Cardiac septum (tissue), 1 donor: ENCODE data around the gene BTBD2. TPM values are rescaled to one million over a fixed set of nuclear protein-coding genes. Genes with fewer than 3 reads are reported as not detected.
"Not testable (repeated sequence)": the region's sequence is repeated elsewhere in the genome, so short reads cannot be mapped to it uniquely, and the experiment has no call there.

ENCODE experiments used
- DNase-seq: peaks from one replicate; pipeline ENCODE4 v3.0.0-alpha.2; 2020; ENCODE audit warnings: low spot score
- intact Hi-C: fragments of 100-400 bp; cut with DNase I; formaldehyde crosslinking; loops from one replicate; pipeline ENCODE4 v1.14.0; 2022
- total RNA-seq: library from RNA; stranded (reverse); fragmentation: NEBNext Ultra II Directional; extraction: Animal tissue kit (Norgen Biotek cat#: 25700); gene quantifications from one replicate; pipeline ENCODE4 v1.2.1, GENCODE V29; 2021
- donor health status: DM: no; HTN: no; CAD: no.

The BTBD2 gene
- total RNA-seq, 1 donor from 2014 or later = 60.5 TPM

DNA sequence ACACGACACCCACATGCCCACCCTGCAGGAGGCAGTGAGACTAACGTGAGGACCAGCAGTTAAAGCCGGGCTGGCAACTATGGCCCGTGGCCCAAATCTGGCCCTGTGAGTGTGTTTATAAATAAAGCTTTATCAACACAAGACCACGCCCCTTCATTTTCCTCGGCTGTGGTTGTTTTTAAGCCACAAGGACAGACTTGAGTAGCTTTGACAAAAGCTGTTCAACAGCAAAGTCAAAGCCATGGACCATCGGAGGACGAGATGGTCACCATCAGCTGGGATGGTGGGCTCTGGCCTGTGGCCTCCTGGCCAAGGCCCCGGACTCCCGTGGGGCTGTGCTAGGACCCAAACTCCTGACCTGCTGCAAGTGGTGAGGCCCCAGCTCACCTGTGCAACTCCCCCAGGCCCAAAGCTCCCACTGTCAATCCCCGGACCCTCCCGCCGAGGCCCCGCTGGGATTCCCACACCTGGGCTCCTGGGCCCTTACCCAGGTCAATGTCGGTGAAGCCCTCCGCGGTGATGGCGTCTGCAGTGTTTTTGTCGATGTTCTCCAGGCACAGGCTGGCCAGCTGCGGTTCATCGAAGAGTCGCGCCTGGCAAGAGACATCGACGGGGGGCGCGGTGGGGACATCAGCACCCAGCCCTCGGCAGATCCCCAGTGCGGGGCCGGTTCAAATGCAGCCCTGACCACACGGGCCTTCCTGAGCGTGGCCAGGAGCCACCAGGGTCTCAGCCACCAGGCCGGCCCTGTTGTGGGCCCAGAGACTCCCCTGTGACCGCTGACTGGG is 25.1 kb downstream of the BTBD2 start:
- no peak for DNase-seq
- intact Hi-C loops = no loop called here

DNA sequence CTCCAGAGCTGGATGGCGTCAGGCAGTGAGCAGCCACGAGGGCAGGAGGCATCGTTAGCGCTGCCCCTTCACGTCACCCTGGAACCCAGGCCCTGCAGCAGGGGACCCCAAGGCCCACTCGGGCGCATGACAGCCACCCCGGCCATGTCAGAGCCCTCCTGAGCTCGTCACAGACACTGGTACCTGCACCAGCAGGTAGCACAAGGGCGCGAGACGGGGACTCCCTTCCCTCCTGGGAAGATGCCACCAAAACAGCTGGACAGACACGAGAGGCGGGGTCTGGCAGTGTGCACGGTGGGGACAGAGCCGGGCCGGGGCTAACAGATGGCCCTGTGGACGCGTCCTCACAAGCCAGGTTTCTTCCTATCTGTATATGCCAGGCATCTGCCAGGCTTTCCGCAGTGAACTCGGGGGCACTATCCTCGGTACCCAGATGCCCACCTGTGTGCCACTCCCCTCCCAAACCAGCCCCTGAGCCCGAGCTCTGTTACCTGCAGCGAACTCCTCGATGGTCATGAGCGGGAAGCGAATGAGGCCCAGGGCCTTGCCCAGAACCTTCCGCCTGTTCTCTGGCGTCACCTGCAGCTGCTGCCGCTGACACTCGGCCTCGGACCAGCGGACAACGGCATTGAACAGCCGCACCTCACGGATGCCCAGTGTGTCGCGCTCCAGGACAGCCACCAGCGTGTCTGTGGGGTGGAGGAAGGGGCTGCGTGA is 25.8 kb downstream of the BTBD2 start:
- intact Hi-C loops = no loop called here
- DNase-seq = no peak

DNA sequence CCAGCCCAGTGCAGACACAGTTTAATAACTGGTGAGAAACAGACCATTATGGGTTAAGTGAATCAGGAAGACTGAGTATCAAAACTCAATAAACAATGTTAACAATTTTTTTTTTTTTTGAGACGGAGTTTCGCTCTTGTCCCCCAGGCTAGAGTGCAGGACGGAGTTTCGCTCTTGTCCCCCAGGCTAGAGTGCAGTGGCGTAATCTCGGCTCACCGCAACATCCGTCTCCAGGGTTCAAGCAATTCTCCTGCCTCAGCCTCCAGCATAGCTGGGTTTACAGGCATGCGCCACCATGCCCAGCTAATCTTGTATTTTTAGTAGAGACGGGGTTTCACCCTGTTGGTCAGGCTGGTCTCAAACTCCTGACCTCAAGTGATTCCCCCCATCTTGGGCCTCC is 27.1 kb downstream of the BTBD2 start:
- intact Hi-C loops = not testable (repeated sequence)

DNA sequence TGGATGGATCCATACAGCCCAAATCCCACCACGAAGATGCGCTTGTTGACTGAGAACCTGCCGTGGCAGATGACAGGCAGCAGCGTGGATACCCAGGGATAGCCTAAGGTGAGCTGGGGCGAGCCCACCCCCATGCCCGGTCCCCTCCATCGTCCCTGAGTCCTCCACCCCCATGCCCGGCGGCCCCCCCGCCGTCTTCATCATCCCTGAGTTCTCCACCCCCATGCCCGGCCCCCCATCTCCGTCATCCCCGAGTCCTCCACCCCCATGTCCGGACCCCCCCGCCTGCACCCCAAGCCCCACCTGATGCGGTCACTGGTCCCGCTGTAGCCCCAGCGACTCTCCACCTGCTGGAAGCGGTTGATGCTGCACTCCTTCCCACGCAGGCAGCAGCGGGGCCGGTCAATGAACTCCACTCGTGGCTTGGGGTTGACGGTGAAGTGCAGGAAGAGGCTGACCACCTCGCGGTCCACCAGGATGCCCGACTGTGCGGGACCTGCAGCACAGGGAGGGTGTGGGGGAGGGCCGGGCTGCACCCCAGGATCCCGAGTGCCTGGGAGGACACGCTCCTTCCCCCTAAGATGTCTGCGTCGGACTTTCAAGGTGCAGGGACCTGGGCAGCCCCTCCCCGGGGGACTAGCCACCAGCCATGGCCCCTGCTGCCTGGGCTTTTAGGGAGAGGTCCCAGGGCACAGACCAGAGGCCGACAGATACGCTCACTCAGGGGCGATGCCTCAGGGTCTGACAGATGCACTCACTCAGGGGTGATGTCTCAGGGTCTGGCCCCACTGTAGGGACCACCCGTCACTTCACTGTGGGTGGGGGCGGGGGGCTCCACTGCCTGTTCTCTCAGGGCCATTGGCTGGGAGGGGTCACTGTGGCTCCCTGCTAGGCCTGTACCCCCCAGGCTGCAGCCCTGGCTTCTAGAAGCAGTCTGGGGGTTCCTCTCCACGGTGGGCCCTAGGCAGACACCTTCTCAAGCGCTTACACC is 28.0 kb downstream of the BTBD2 start:
- no peak for DNase-seq
- intact Hi-C loops = no loop called here

More for the DNA sequence above, 27.1 kb downstream of the BTBD2 start:
- DNase-seq = not testable (repeated sequence)

DNA sequence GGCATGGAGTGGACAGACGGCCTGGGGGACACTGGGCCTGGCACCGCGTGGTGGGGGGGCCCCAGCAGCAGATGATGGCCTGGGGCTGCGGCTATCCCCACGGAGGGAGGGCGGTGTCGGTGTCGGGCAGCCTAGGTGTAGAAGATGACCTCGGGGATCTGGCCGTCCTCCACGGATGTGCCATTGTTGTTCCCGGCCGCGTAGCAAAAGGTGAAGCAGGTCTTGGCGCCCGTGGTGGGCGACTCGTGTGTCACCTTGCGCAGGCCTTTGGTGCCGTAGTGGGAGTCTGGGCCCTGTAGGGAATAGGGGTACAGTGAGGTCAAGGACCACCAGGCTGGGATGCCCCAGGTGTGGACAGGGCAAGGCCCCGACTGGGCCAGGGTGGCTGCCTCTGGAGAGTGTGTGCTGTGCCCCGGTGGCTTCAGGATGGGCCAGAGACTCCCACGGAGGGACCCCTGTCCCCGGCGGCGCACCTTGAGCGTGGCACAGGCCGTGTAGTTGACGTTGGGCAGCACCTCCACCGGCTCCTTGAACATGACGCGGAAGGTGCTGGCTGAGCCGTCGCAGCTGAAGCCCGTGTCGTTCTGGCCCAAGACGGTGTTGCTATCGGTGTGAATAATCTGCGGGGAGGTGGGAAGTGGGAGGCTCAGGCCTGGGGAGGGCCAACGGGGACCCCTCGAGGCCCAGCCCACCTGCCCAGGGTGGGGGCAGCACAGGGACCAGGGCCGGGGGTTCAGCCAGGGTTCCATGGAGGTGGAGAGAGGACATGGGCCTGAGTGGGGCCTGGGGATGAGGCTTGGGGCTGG is 29.0 kb downstream of the BTBD2 start:
- intact Hi-C loops = no loop called here
- DNase-seq = no peak

DNA sequence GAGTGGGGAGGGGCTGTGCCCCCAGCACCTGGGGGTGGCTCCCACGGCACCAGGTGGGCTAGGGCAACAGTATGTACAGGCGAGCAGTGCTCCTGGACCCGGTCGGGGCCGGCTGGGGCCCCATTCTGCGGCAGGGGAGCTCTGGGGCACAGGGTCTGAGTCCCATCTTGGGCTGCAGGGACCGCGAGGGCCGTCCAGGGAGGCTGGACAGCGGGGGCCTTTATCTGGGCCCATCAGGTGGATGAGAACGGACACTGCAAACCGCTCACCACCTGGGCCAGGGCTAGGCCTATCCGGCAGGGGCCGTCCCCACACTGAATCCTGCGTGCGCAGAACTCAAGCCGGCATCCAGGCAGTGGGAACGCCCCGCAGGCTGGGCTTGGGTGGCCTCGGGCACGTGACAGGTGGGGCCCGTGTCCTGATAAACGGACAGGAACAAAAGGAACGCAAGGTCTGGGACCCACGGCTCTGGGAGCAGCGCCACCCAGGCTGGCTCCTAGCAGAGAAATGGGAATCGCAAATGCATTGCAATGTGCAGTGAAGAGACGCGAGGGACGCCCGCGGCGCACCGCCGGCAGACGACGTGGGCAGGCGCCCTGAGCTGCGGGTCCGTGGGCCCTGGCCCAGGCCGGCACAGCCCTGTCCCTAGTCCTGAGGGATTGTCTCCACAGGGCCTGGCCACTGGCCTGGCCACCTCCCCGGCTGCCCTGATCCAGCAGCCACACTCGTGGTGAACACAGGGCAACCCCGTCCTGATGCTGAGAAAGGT is 29.7 kb downstream of the BTBD2 start:
- intact Hi-C loops = no loop called here
- no peak for DNase-seq

DNA sequence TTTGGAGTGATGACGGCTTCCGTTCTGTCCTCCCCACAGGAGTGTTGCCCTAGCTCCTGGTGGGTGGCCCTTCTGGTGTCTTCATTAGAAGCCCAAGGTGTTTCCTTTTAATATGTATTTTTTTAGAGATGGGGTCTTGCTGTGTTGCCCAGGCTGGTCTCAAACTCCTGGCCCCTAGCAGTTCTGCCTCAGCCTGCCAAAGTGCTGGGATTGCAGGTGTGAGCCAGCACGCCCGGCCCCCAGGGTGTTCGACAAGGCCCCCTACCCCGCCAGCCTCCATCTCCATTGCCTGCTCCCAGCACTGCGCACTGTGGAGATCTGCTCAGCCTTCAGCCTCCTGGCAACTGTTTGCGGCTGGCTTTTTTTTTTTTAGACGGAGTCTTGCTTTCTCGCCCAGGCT is 31.2 kb downstream of the BTBD2 start:
- intact Hi-C loops = no loop called here
- no peak for DNase-seq

DNA sequence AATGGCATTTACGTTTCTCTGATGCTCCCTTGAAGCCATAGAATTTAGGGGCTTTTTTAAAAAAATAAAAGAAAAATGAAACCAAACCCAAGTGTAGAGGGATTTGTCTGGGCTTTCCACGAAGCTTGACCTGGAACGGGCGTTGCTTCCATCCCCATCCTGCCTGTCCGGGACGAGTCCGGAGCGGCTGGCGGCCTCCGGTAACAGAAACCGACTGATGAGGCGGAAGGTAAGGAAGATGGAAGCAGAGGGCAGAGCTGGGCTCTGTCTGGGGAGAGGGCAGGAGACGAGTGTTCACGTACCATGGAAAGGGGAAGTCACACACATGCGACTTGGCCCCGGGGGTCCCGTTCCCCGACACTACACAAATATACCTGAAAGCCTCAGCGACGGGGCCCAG is 34.3 kb downstream of the BTBD2 start:
- DNase-seq = no peak
- intact Hi-C loops = no loop called here

DNA sequence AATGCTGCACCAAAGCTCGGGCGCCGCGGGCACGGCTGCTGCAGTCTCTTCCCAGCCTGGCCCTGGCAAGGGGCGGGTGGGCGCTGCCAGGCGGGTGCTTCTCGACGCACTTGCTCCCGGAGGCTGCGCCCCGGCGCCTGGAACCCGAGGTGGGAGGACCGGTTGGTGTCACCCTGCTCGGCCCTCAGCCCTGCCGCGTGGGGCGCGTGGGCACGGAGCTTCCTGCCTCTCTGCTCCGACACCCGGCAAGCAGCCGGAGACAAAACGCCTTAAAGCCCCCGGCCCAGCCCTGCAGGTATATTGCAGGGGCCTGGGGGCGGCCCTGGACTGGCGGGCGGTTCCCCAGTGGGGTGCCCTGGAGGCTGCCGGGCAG is 34.7 kb downstream of the BTBD2 start:
- no peak for DNase-seq
- intact Hi-C loops = no loop called here

DNA sequence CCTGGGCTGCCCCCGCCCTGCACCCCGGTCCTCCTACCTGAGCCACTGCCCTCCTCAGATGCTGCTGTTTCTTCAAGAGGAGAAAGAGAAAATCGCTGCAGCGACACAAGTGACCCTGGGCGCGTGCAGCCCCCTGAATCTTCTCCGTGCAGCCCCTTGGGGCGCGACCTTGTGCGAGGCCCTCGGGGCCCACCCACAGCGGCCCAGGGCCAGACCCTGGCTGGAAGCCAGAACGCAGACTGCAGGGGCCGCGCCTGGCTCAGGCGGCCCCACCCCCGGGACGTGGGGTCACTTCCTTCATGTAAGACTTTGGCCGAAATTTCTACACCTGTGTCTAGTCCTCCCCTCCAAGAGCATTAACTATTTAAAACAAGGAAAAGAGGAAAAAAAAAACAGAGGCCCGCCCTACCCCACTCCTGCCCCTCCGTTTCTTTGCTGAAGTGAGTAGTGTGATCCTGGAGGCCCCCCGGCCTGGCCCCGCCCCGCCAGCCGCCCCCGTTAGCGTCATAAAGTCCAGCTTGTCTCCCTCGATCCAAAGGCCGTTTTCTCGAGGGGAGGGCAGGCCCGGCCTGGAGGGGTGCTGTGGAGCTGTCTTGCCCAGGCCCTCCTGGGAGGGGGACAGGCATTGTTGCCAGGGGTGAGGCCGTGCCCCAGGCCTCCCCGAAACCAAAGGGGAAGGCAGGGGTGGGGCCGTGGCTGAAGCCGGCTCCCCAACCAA is 35.3 kb downstream of the BTBD2 start:
- DNase-seq = no peak

DNA sequence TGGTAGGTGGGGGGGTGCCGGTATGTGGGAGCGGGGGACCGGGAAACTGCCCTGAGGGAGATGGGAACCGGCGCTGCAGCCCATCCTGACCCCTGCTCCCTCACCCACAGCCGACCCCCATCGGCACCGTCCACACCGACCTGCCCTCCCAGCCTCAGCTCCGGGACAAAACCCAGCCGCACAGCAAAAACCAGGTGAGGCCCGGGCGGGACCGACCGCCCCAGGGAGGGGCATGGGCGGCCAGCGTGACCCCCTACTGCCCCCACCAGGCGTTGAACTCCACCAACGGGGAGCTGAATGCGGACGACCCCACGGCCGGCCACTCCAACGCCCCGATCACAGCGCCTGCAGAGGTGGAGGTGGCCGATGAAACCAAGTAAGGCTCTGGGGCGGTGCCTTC is 35.9 kb downstream of the BTBD2 start:
- intact Hi-C loops = no loop called here
- DNase-seq = no peak

More for the DNA sequence above, 35.3 kb downstream of the BTBD2 start:
- intact Hi-C loops = no loop called here

DNA sequence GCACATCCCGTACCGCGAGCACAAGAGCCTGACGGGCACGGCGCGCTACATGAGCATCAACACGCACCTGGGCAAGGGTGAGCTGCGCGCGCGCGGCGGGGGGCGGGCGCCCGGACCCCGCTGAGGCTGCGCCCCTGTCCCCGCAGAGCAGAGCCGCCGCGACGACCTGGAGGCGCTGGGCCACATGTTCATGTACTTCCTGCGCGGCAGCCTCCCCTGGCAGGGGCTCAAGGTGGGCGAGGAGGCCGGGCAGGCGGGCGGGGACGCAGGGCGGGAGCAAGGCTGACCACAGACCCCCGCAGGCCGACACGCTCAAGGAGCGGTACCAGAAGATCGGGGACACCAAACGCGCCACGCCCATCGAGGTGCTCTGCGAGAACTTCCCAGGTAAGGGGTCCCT is 36.5 kb downstream of the BTBD2 start:
- no peak for DNase-seq

DNA sequence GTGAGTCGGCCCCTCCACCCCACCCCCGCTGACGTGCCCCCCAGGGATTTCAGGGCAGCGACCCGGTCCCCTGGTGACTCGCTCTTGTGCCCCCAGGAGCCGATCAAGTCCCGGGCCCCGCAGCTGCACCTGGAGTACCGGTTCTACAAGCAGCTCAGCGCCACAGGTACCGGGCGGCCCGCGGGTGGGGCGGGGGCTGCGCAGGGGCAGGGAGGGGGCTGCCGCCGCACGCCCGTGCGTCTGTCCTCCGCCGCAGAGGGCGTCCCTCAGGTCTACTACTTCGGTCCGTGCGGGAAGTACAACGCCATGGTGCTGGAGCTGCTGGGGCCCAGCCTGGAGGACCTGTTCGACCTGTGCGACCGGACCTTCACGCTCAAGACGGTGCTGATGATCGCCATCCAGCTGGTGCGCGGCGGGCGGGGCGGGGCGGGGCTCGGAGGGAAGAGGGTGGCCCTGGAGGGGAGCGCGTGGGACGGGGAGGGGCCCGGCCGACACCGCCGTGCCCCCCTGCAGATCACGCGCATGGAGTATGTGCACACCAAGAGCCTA is 37.1 kb downstream of the BTBD2 start:
- no peak for DNase-seq
- intact Hi-C loops = no loop called here

More for the DNA sequence above, 36.5 kb downstream of the BTBD2 start:
- intact Hi-C loops = no loop called here

DNA sequence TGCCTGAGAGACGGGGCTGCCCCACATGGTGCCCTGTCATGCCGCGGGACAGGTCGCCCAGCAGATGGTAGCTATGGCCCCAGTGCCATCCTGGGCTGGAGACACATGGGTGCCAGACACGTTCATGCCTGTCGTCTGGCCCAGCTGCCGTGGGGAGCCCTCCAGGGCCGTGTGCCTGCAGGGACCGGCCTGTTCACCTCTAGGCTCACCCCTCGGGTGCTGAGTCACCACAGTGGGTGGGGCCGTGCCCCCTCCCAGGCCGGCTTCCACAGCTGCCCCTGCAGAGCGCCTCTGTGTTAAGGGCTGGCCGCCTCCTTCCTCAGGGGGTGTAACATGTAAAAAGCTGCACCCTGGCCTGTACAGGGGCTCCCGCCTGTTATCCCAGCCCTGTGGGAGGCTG is 38.4 kb downstream of the BTBD2 start:
- intact Hi-C loops = no loop called here
- DNase-seq = no peak

DNA sequence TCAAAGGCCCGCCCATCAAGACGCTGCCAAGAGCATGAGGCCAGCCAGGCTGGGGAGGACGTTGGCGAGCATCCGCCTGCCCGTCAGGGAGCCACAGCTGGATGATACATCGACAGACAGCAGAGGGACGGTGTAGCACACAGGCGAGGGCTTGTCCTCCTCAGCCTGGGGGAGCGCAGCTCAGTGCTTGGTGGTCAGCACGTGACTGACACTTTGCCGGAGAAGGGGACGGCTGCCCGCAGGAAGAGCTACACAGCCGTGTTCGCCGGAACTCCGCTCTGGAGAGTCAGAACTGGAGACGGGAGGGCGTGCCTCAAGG is 40.4 kb downstream of the BTBD2 start:
- intact Hi-C loops = no loop called here
- no peak for DNase-seq

DNA sequence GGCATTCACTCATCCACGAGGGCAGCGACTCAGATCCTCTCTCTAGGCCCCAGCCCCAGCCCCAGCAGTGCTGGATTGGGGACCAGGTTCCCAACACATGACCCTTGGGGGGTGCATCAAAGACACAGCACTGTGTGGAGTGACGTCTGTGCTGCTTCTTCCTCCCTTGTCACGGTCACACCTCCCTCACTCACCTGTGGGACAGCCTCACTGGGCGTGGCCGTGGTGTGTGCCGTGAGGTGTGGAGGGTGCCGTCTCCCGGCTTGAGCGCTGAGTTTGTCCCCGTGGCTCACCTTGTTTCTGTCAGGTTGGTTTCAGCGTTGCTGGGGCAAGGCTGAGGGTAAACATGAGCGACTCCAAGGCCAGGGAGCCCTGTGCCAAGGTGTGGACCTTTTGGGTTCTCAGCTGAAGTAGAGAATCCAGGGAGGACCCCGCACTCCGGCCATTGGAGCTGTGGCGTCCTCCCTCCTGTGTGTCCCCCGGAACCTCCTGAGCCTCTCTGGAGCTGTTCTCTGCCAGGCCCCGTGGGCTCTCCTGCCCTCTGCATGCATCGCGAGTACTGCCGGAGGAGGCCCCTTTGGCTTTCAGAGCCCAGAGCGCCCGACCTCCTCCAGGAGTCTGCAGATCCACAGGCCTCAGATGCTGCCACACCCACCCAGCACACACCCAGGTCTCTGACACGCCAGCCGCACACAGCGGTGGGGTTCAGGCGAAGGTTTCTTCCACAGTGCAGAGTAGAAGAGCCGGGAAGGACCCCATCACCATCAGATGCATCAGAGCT is 40.9 kb downstream of the BTBD2 start:
- intact Hi-C loops = no loop called here
- no peak for DNase-seq
